CD14-positive monocyte (primary cell): ENCODE data around the gene TRAPPC1. TPM values are rescaled to one million over a fixed set of nuclear protein-coding genes. Genes with fewer than 3 reads are reported as not detected.

ENCODE experiments used
- DNase-seq, 3 donors: peaks; one replicate each; pipeline ENCODE4 v3.0.0-alpha.2; 2011 to 2022
- H2AFZ ChIP-seq: 2 replicates; pipeline ENCODE4 v1.6.0; 2012; ENCODE audit warnings: mild to moderate bottlenecking, low read depth, low read length, inconsistent platforms; ENCODE audit not compliant: insufficient read depth, poor library complexity, severe bottlenecking
- H3K27ac ChIP-seq, 2 donors: 1 replicate in 1 of 2; 2 replicates in 1 of 2; pipeline ENCODE4 v1.5.1; 2012 to 2013; ENCODE audit warnings: low read length in 2 of 2, control low read depth in 1 of 2, inconsistent platforms in 1 of 2, low read depth in 1 of 2, mild to moderate bottlenecking in 1 of 2
- H3K27me3 ChIP-seq, 2 donors: one replicate each; pipeline versions ENCODE4 v1.6.0 to v1.6.1; 2011 to 2013; ENCODE audit warnings: low read length in 2 of 2; ENCODE audit not compliant: control insufficient read depth in 2 of 2, insufficient read depth in 2 of 2
- H3K36me3 ChIP-seq, 2 donors: replicated peaks in 1 of 2; 1 replicate in 1 of 2; 2 replicates in 1 of 2; pipeline versions ENCODE4 v1.5.1 to v1.6.1; 2012 to 2013; ENCODE audit warnings: low read length in 2 of 2, control low read depth in 1 of 2, inconsistent platforms in 1 of 2, mild to moderate bottlenecking in 1 of 2; ENCODE audit not compliant: insufficient read depth in 2 of 2, control insufficient read depth in 1 of 2
- H3K4me1 ChIP-seq, 2 donors: 1 replicate in 1 of 2; 2 replicates in 1 of 2; pipeline versions ENCODE4 v1.5.1 to v1.6.1; 2012 to 2013; ENCODE audit warnings: low read length in 2 of 2, control low read depth in 1 of 2, inconsistent platforms in 1 of 2, mild to moderate bottlenecking in 1 of 2, moderate library complexity in 1 of 2; ENCODE audit not compliant: insufficient read depth in 2 of 2, control insufficient read depth in 1 of 2
- H3K4me2 ChIP-seq: replicated peaks from 2 replicates; pipeline ENCODE3; 2012; ENCODE audit warnings: low read length, moderate library complexity, mild to moderate bottlenecking; ENCODE audit not compliant: poor library complexity, severe bottlenecking; ENCODE audit errors: extremely low read depth
- H3K4me3 ChIP-seq, 3 experiments: fragments of 200-600 bp in 1 of 3; sonication (generic) in 1 of 3; replicated peaks in 1 of 3; 1 replicate in 2 of 3; 2 replicates in 1 of 3; pipeline ENCODE4 v1.5.1; 2011 to 2013; ENCODE audit warnings: low read length in 3 of 3, mild to moderate bottlenecking in 3 of 3, control low read depth in 2 of 3, low read depth in 2 of 3, inconsistent platforms in 1 of 3, moderate library complexity in 1 of 3
- H3K79me2 ChIP-seq: 2 replicates; pipeline ENCODE4 v1.6.0; 2012; ENCODE audit warnings: mild to moderate bottlenecking, control low read depth, inconsistent platforms, low read length, moderate library complexity; ENCODE audit not compliant: insufficient read depth
- H3K9ac ChIP-seq: 2 replicates; pipeline ENCODE4 v1.6.0; 2017; ENCODE audit warnings: low read length, mild to moderate bottlenecking; ENCODE audit not compliant: insufficient read depth, poor library complexity, severe bottlenecking
- H3K9me3 ChIP-seq, 2 donors: replicated peaks in 1 of 2; 1 replicate in 1 of 2; 2 replicates in 1 of 2; pipeline versions ENCODE4 v1.5.1 to v1.6.1; 2012 to 2013; ENCODE audit warnings: low read length in 2 of 2, control low read depth in 1 of 2; ENCODE audit not compliant: control insufficient read depth in 1 of 2, insufficient read depth in 1 of 2
- H4K20me1 ChIP-seq: 2 replicates; pipeline ENCODE4 v1.6.0; 2012; ENCODE audit warnings: mild to moderate bottlenecking, low read length, control low read depth, moderate library complexity; ENCODE audit not compliant: insufficient read depth
- H3K27ac Mint-ChIP-seq, 7 donors: one replicate each; pipeline ENCODE4 v1.8.0; 2020; ENCODE audit warnings: mild to moderate bottlenecking in 7 of 7, mixed read lengths in 7 of 7, moderate library complexity in 6 of 7, inconsistent platforms in 2 of 7
- H3K27me3 Mint-ChIP-seq, 3 donors: one replicate each; pipeline ENCODE4 v1.8.0; 2021 to 2022; ENCODE audit warnings: low read depth in 3 of 3, mild to moderate bottlenecking in 3 of 3, mixed read lengths in 3 of 3, moderate library complexity in 3 of 3, inconsistent platforms in 1 of 3
- H3K36me3 Mint-ChIP-seq, 2 donors: one replicate each; pipeline ENCODE4 v1.8.0; 2020; ENCODE audit warnings: mixed read lengths in 2 of 2, inconsistent platforms in 1 of 2, mild to moderate bottlenecking in 1 of 2
- H3K4me1 Mint-ChIP-seq: one replicate; pipeline ENCODE4 v1.8.0; 2020; ENCODE audit warnings: mild to moderate bottlenecking, mixed read lengths
- H3K4me3 Mint-ChIP-seq, 2 donors: one replicate each; pipeline ENCODE4 v1.8.0; 2020; ENCODE audit warnings: mild to moderate bottlenecking in 2 of 2, mixed read lengths in 2 of 2, moderate library complexity in 1 of 2
- H3K9me3 Mint-ChIP-seq, 7 donors: one replicate each; pipeline ENCODE4 v1.8.0; 2020 to 2022; ENCODE audit warnings: mixed read lengths in 7 of 7, mild to moderate bottlenecking in 6 of 7, moderate library complexity in 6 of 7, inconsistent platforms in 2 of 7
- WGBS: methylation state at CpG from one replicate; pipeline ENCODE4 v1.1.5; 2013; ENCODE audit warnings: missing lambda C conversion rate; ENCODE audit not compliant: insufficient coverage; 5-methylcytosine and 5-hydroxymethylcytosine counted together
- intact Hi-C, 2 donors: fragments of 100-400 bp; cut with micrococcal nuclease; formaldehyde crosslinking; loops; one replicate each; pipeline versions ENCODE4 v1.15.0 to v1.15.1; 2023
- polyA plus RNA-seq, 3 donors: library from polyadenylated mRNA; depleted of rRNA in 1 of 3; unstranded in 2 of 3; stranded (reverse) in 1 of 3; fragments of 300-500 nt in 2 of 3; fragments of >200 nt in 1 of 3; fragmentation: Illumina TruSeq in 2 of 3; gene quantifications; 1 replicate in 2 of 3; 2 replicates in 1 of 3; pipeline ENCODE4 v1.2.3, GENCODE V29; 2012 to 2021
- TF ChIP-seq, protein P1 (sequence below): fragments of 200-600 bp; IDR thresholded peaks from one replicate; pipeline ENCODE4 v1.8.0; 2022; ENCODE audit warnings: antibody characterized with exemption, mild to moderate bottlenecking

TRAPPC1 gene
- polyA plus RNA-seq, 3 donors = 172 to 266 (median 224) TPM

GRCh38 chr17:7911116-7911515 is 20.6 kb downstream of the TRAPPC1 start:
- Mint-ChIP-seq H3K4me1 (peaks cover 26% of the 10 kb centered on the region), H3K4me3 (no peak overlapping the region), H3K9me3 (no peaks in the 10 kb centered on the region), H3K36me3 (peaks cover 56 to 59% of the 10 kb centered on the region in 2 donors), H3K27me3 (peaks cover 0 to 2% (median 0%) of the 10 kb centered on the region in 3 donors), H3K27ac (peak overlapping the region in 3 of 7 donors; percentile 21 to 86 (median 38))
- peaks cover 14 to 23% of the 10 kb centered on the region in 2 donors for H3K4me1 ChIP-seq
- no peaks in the 10 kb centered on the region for H3K9me3 ChIP-seq
- H3K9ac ChIP-seq = no peak overlapping the region
- 71% methylated on average over 3 of the region's 9 CpGs for WGBS
- H3K4me3 ChIP-seq = no peak overlapping the region
- H3K27me3 ChIP-seq = no peaks in the 10 kb centered on the region
- H2AFZ ChIP-seq = no peak overlapping the region
- peaks cover 58 to 64% of the 10 kb centered on the region in 2 donors for H3K36me3 ChIP-seq
- H3K79me2 ChIP-seq = peaks cover 9% of the 10 kb centered on the region
- H4K20me1 ChIP-seq = peaks cover 6% of the 10 kb centered on the region
- TF ChIP-seq, protein P1, sequence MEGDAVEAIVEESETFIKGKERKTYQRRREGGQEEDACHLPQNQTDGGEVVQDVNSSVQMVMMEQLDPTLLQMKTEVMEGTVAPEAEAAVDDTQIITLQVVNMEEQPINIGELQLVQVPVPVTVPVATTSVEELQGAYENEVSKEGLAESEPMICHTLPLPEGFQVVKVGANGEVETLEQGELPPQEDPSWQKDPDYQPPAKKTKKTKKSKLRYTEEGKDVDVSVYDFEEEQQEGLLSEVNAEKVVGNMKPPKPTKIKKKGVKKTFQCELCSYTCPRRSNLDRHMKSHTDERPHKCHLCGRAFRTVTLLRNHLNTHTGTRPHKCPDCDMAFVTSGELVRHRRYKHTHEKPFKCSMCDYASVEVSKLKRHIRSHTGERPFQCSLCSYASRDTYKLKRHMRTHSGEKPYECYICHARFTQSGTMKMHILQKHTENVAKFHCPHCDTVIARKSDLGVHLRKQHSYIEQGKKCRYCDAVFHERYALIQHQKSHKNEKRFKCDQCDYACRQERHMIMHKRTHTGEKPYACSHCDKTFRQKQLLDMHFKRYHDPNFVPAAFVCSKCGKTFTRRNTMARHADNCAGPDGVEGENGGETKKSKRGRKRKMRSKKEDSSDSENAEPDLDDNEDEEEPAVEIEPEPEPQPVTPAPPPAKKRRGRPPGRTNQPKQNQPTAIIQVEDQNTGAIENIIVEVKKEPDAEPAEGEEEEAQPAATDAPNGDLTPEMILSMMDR = no peak
- no peak overlapping the region for H3K27ac ChIP-seq
- no peak overlapping the region for H3K4me2 ChIP-seq
- no peak for DNase-seq
- intact Hi-C loops = loop anchor here in 1 of 2 donors (5.0 kb wide), 1 partner anchor 126 kb away; the partner anchor contains the start of gene ALOX15B

- Histone ChIP-seq H2AFZ (no peak overlapping the region), H4K20me1 (peaks cover 6% of the 10 kb centered on the region), H3K4me2 (no peak overlapping the region), H3K27ac (no peak overlapping the region), H3K4me1 (peaks cover 12 to 20% of the 10 kb centered on the region in 2 donors), H3K4me3 (no peak overlapping the region), H3K79me2 (peaks cover 9% of the 10 kb centered on the region), H3K27me3 (no peaks in the 10 kb centered on the region), H3K36me3 (peaks cover 62 to 68% of the 10 kb centered on the region in 2 donors), H3K9ac (no peak overlapping the region), H3K9me3 (no peaks in the 10 kb centered on the region)
- H3K4me1 Mint-ChIP-seq = peaks cover 25% of the 10 kb centered on the region
- TF ChIP-seq, protein P1 = no peak
- peak overlapping the region in 3 of 7 donors; percentile 20 to 46 (median 21) for H3K27ac Mint-ChIP-seq
- intact Hi-C loops = loop anchor here in 1 of 2 donors (5.0 kb wide), 1 partner anchor 127 kb away; the partner anchor contains the start of gene ALOX15B
- WGBS = 30% methylated on average over 12 of the region's 13 CpGs
- no peaks in the 10 kb centered on the region for H3K9me3 Mint-ChIP-seq
- peaks cover 60 to 63% of the 10 kb centered on the region in 2 donors for H3K36me3 Mint-ChIP-seq
- no peak for DNase-seq
- peaks cover 0 to 2% (median 0%) of the 10 kb centered on the region in 3 donors for H3K27me3 Mint-ChIP-seq
- H3K4me3 Mint-ChIP-seq = no peak overlapping the region
These were observed 21.0 kb downstream of the TRAPPC1 start for GRCh38 chr17:7910711-7911110.
